Astrocyte of the cerebellum (primary cell): ENCODE data around the gene KDELR3.
A peak's percentile ranks its signal among the peaks of the same experiment; 100 is the strongest.

Experiments used
- DNase-seq: peaks from one replicate; pipeline ENCODE4 v3.0.0-alpha.2; 2011; ENCODE audit warnings: low read depth
- H3K4me3 ChIP-seq: 2 replicates; pipeline ENCODE4 v1.5.1; 2011; ENCODE audit warnings: mild to moderate bottlenecking, low read depth, low read length, moderate library complexity
- in situ Hi-C: cut with HindIII; loops from 2 replicates; pipeline ENCODE4 v1.10.0; 2017; ENCODE audit warnings: low sequenced_read_pairs
- TF ChIP-seq, protein P1 (sequence below): IDR thresholded peaks from 2 replicates; pipeline ENCODE4 v1.5.1; 2012; ENCODE audit warnings: low read length, low read depth, moderate library complexity, mild to moderate bottlenecking; ENCODE audit errors: missing control alignments

Gene KDELR3

DNA sequence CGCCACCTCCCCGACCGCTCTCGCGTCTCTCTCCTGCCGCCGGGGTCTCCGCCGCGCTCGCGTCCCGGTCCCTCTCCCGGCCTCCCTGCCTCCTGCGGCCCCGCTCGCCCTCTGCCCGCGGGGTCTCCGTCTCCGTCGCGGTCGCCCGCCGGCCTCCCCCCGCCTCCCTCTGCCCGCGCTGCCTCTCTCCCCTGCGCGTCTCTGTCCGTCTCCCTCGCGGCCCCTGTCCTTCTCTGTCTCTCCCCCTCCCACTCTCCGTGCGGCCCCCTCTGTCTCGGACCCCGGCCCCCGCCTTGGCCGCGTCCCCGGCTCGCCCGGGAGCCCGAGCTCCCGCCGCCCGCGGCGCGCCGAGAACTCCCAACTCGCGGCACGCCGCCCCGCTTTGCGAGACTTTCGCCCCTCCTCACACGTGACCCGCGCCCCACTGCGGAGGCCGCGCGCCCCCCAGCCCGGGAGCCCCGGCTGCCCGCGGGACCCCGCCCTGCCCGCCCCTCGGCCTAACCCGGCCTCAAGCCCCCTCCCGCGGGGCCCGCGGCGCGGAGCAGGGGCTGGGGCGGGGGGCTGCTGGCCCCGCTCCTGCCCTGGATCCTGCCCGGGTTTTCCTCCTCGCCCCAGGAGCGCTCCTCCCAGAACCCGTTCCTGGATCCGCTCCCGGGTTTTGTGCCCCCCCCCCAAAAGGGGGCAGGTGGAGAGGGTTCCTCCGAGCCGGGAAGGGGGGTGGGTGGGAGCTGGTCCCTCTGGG, 12.2 kb upstream of the KDELR3 start:
- in situ Hi-C loops, result no loop called here
- TF ChIP-seq, protein P1, sequence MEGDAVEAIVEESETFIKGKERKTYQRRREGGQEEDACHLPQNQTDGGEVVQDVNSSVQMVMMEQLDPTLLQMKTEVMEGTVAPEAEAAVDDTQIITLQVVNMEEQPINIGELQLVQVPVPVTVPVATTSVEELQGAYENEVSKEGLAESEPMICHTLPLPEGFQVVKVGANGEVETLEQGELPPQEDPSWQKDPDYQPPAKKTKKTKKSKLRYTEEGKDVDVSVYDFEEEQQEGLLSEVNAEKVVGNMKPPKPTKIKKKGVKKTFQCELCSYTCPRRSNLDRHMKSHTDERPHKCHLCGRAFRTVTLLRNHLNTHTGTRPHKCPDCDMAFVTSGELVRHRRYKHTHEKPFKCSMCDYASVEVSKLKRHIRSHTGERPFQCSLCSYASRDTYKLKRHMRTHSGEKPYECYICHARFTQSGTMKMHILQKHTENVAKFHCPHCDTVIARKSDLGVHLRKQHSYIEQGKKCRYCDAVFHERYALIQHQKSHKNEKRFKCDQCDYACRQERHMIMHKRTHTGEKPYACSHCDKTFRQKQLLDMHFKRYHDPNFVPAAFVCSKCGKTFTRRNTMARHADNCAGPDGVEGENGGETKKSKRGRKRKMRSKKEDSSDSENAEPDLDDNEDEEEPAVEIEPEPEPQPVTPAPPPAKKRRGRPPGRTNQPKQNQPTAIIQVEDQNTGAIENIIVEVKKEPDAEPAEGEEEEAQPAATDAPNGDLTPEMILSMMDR, result no peak
- no peak for DNase-seq
- H3K4me3 ChIP-seq, result peak overlapping the region; percentile 27

DNA sequence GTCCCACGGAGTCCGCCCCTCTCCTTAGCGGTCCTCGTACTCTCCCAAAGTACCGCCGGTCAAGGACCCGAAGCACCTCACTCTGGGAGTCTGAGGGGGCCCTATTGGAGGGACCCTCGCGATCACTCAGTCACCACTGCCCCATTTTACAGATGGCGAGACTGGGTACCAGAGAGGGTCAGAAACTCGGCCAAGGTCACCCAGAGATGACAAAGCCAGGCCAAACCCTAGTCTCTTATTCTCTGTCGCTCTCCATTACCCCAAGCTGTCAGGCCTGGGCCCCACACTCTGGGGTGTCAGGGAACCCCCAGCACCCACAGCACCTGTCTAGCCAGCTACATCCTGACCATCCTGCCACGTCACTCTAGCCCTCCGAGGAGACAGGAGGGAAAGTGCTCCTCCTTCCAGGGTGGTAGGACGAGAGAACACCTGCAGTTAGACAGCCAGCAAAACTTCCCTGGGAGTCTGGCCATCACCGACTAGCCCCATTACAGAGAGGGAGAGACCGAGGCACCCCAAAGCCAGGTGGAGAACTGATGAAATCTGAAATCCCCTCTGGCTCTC, 11.5 kb upstream of the KDELR3 start:
- no peak for DNase-seq
- in situ Hi-C loops, result no loop called here
- H3K4me3 ChIP-seq, result peak overlapping the region; percentile 27
- TF ChIP-seq, protein P1, result no peak

- DNase-seq, result no peak
- in situ Hi-C loops, result no loop called here
- TF ChIP-seq, protein P1, result no peak
- no peak overlapping the region for H3K4me3 ChIP-seq
Observed at GRCh38 chr22:38456841-38457699, 10.8 kb upstream of the KDELR3 start.

DNA sequence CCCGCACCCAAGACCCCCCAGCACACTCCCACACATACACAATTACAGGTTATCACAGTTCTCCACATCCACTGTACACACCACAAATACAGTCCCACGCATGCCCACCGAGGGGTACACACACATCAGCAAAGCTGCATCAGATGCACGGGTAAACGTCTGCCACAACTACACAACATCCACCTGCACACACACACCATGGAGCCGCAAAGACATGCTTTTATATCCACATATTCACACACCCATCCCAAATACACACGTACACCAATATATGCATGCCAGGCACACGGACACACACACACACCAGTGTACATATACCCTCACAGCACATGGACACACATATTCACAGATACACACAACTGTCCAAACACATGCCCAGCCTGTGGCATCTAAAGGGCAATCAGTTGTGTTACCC, 7.5 kb upstream of the KDELR3 start:
- no peak overlapping the region for H3K4me3 ChIP-seq
- DNase-seq, result no peak
- in situ Hi-C loops, result no loop called here
- TF ChIP-seq, protein P1, result no peak

DNA sequence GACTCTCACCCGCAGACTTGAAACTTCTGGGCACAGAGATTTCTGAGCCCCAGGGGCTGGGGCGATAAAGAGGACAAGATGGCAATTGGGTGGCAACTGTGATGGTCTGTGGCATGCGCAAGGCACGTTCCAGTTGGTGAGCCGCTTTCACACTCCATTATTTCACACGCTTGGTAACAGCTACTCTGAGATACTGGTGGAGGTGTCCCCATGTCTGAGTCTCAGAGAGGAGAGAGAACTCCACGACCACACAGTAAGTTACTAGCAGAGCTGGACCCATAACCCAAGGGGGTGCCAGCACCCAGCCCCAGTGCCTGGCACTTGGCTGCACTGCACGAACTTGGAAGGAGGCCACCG, 6.9 kb upstream of the KDELR3 start:
- no peak overlapping the region for H3K4me3 ChIP-seq
- no peak for DNase-seq
- in situ Hi-C loops, result no loop called here

More for the DNA sequence above, 6.9 kb upstream of the KDELR3 start:
- TF ChIP-seq, protein P1, result no peak
